ENCODE results near the gene UGT2B10.

DNA sequence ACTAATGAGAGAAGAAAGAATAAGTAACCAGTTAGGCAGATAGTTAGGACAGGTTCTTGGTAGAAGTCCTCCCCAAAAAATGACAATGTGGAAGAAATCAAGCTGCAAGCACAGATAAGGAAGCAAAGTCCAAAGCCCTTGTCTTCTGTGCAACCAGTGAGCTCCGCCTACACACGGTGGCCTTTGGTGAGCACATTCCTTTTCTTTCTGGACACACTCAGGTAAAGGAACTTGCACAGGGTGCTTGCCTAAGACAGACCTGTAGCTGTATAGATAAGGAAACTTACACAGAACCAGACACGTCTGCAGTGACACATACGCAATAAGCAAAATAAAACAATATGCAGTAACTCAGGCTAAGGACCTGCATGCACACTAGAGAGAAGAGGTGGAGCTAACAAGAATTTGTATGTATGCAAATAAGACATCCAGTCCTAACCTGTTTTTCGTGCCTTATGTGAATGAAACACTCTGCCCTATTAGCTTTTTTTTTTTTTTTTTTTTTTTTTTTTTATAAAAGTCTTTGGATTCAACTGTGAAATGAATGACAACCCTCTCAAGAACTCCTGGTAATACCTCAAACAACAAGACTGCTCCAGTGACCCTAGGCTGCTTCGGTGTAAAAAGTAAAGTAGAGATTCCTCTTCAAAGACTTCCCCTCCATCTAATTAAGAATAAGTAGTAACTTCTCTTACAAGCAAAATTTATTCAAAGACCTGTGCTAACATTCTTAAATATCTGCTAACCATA, 48.8 kb downstream of the UGT2B10 start:
- no peak for TF ChIP-seq POLR2A (IDR thresholded peaks at IDR 0.05)
- TF ChIP-seq, protein P1, sequence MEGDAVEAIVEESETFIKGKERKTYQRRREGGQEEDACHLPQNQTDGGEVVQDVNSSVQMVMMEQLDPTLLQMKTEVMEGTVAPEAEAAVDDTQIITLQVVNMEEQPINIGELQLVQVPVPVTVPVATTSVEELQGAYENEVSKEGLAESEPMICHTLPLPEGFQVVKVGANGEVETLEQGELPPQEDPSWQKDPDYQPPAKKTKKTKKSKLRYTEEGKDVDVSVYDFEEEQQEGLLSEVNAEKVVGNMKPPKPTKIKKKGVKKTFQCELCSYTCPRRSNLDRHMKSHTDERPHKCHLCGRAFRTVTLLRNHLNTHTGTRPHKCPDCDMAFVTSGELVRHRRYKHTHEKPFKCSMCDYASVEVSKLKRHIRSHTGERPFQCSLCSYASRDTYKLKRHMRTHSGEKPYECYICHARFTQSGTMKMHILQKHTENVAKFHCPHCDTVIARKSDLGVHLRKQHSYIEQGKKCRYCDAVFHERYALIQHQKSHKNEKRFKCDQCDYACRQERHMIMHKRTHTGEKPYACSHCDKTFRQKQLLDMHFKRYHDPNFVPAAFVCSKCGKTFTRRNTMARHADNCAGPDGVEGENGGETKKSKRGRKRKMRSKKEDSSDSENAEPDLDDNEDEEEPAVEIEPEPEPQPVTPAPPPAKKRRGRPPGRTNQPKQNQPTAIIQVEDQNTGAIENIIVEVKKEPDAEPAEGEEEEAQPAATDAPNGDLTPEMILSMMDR (IDR thresholded peaks at IDR 0.05), result no peak
